ENCODE data around the gene MYL7. TPM values are rescaled to one million over a fixed set of nuclear protein-coding genes. Genes with fewer than 3 reads are reported as not detected.

The MYL7 gene
- total RNA-seq, 1 experiment from 2014 or later: 5.7 TPM

DNA sequence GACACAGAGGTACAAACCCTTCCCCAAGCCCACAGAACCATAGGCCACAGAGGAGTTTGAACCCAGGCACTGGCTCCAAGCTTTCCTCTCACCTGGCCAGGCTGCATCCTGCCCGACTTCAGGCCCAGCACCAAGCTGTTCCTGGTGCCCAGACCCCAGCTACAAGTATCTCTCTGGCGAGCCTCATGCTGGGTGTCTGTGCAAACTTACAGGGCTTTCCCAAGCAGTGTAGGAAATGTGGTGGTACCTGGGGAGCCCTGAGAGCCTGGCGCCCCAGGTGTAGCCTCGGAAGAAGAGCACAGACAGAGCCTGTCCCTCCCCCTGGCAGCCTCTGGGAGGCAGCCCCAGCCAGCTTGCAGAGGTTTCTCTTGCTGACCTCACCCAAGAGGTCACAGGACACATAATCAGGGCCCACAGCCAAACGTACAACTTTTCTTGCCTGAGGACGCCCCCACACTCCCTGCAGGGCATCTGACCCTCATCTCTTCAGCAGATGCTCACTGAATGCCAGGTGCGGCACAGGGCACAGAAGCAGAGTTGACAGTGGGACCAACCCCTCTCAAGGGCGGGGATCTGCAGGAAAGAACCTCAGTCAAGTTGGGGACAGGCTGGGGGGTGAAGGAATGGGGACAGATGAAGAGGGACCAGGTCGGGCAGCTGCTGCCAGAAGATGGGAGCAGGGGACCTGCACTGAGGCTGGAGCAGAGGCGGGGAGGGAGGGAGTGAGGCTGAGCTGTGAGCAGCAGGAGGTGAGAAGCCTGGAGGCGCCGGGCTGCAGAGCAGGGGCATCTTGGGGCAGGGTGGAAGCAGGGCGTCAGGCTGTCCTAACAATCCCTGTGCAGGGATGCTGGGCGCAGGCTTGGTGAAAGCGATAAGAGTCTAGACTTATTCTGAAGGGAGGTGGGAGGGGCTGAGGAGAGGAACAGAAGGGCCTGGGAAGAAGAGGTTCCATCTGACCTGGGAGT, 16.3 kb upstream of the MYL7 start:
- Histone ChIP-seq H3K79me2 (ENCODE audit: insufficient read depth, low read length) (no peaks in the 10 kb centered on the region), H4K20me1 (ENCODE audit: control insufficient read depth, insufficient read depth, insufficient read length) (no peaks in the 10 kb centered on the region), H3K4me1 (ENCODE audit: insufficient read depth, low read length) (no peaks in the 10 kb centered on the region), H2BK5ac (ENCODE audit: insufficient read length, low read length) (no peak overlapping the region), H3K23ac (ENCODE audit: insufficient read length, low read depth, low read length) (no peak overlapping the region), H3K27ac (ENCODE audit: insufficient read length, low read depth, low read length) (no peak overlapping the region), H3K23me2 (ENCODE audit: insufficient read length, low read depth, low read length, poor library complexity, severe bottlenecking) (no peaks in the 10 kb centered on the region), H3K4ac (ENCODE audit: low read depth, low read length) (no peak overlapping the region), H3K14ac (ENCODE audit: insufficient read depth, low read length) (no peak overlapping the region), H2BK12ac (ENCODE audit: insufficient read length, low read depth, low read length) (no peak overlapping the region), H3K56ac (ENCODE audit: insufficient read length, low read depth, low read length) (no peak overlapping the region), H3T11ph (ENCODE audit: low read length) (no peak overlapping the region), H3K18ac (ENCODE audit: insufficient read length, low read depth, low read length) (no peak overlapping the region), H3K79me1 (ENCODE audit: insufficient read depth, low read depth, low read length, poor library complexity, severe bottlenecking) (no peaks in the 10 kb centered on the region), H2AK5ac (ENCODE audit: insufficient read length, low read length) (no peak overlapping the region), H4K5ac (ENCODE audit: insufficient read length, low read depth, low read length) (no peak overlapping the region), H2AFZ (ENCODE audit: low read length) (no peak overlapping the region), H3K4me2 (ENCODE audit: insufficient read depth, insufficient read length, low read length) (no peak overlapping the region), H2BK120ac (ENCODE audit: low read depth, low read length, poor library complexity, severe bottlenecking) (no peak overlapping the region), H4K91ac (ENCODE audit: insufficient read length, low read depth, low read length) (no peak overlapping the region), H2BK15ac (ENCODE audit: low read depth, low read length) (no peak overlapping the region), H3K27me3 (ENCODE audit: insufficient read depth, low read length) (no peaks in the 10 kb centered on the region), H2BK20ac (ENCODE audit: low read depth, low read length, poor library complexity, severe bottlenecking) (no peak overlapping the region), H4K8ac (replicated peaks; ENCODE audit: insufficient read length, low read depth, low read length) (no peak overlapping the region), H3K9ac (ENCODE audit: extremely low read depth, insufficient read length, low read length) (no peak overlapping the region), H3K9me3 (ENCODE audit: control insufficient read depth, low read depth, low read length) (no peaks in the 10 kb centered on the region)
- Mint-ChIP-seq H3K4me1 (peaks cover 3 to 7% of the 10 kb centered on the region in 2 experiments; a peak in 2 of 4 replicates), H3K27me3 (ENCODE audit: low read depth) (peaks cover 2% of the 10 kb centered on the region), H3K36me3 (ENCODE audit: insufficient read depth in 1 of 3, low read depth in 3 of 3) (no peaks in the 10 kb centered on the region), H3K27ac (no peak overlapping the region), H3K9me3 (no peaks in the 10 kb centered on the region), H3K4me3 (no peak overlapping the region; a peak in 1 of 5 replicates)
- DNase-seq: peak; percentile 27
- no CpG with 5 or more reads among the region's 15 CpGs for WGBS (ENCODE audit: extremely low coverage, insufficient read length, low lambda C conversion rate)
- TF ChIP-seq, protein P1, sequence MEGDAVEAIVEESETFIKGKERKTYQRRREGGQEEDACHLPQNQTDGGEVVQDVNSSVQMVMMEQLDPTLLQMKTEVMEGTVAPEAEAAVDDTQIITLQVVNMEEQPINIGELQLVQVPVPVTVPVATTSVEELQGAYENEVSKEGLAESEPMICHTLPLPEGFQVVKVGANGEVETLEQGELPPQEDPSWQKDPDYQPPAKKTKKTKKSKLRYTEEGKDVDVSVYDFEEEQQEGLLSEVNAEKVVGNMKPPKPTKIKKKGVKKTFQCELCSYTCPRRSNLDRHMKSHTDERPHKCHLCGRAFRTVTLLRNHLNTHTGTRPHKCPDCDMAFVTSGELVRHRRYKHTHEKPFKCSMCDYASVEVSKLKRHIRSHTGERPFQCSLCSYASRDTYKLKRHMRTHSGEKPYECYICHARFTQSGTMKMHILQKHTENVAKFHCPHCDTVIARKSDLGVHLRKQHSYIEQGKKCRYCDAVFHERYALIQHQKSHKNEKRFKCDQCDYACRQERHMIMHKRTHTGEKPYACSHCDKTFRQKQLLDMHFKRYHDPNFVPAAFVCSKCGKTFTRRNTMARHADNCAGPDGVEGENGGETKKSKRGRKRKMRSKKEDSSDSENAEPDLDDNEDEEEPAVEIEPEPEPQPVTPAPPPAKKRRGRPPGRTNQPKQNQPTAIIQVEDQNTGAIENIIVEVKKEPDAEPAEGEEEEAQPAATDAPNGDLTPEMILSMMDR (conservative IDR thresholded peaks at IDR 0.05): peak; percentile 28; the same call in 2 of the 3 replicates

Data from H9 (cell line).